ENCODE data around the gene CLSTN1.
"Not testable (repeated sequence)": the region's sequence is repeated elsewhere in the genome, so short reads cannot be mapped to it uniquely, and the experiment has no call there.

Gene CLSTN1

GRCh38 chr1:9815150-9815549, 8.6 kb downstream of the CLSTN1 start:
- Histone ChIP-seq H3K9me3 (ENCODE audit: control insufficient read depth in 2 of 2, low read length in 2 of 2) (no peaks in the 10 kb centered on the region), H3K4me3 (ENCODE audit: low read length in 2 of 2) (no peak overlapping the region), H3K4me1 (ENCODE audit: control insufficient read depth, insufficient read depth, low read length) (peaks cover 2% of the 10 kb centered on the region), H3K27me3 (ENCODE audit: control insufficient read depth in 1 of 2, insufficient read depth in 2 of 2, low read length in 2 of 2) (no peaks in the 10 kb centered on the region), H3K27ac (ENCODE audit: low read length) (no peak overlapping the region), H3K36me3 (ENCODE audit: control insufficient read depth in 2 of 2, insufficient read depth in 2 of 2, low read length in 2 of 2) (no peaks in the 10 kb centered on the region), H3K9ac (ENCODE audit: low read length in 2 of 2) (no peak overlapping the region)

- Histone ChIP-seq H3K9ac (ENCODE audit: low read length in 2 of 2) (no peak overlapping the region), H3K9me3 (ENCODE audit: control insufficient read depth in 2 of 2, low read length in 2 of 2) (no peaks in the 10 kb centered on the region), H3K27me3 (ENCODE audit: control insufficient read depth in 1 of 2, insufficient read depth in 2 of 2, low read length in 2 of 2) (no peaks in the 10 kb centered on the region), H3K4me1 (ENCODE audit: control insufficient read depth, insufficient read depth, low read length) (peaks cover 2% of the 10 kb centered on the region), H3K36me3 (ENCODE audit: control insufficient read depth in 2 of 2, insufficient read depth in 2 of 2, low read length in 2 of 2) (no peaks in the 10 kb centered on the region), H3K27ac (ENCODE audit: low read length) (no peak overlapping the region), H3K4me3 (ENCODE audit: low read length in 2 of 2) (no peak overlapping the region)
These were observed 9.1 kb downstream of the CLSTN1 start for GRCh38 chr1:9814619-9815018.

GRCh38 chr1:9811239-9811966, 12.4 kb downstream of the CLSTN1 start:
- Histone ChIP-seq H3K4me3 (ENCODE audit: low read length in 2 of 2) (no peak overlapping the region), H3K27me3 (ENCODE audit: control insufficient read depth in 1 of 2, insufficient read depth in 2 of 2, low read length in 2 of 2) (no peaks in the 10 kb centered on the region), H3K9ac (ENCODE audit: low read length in 2 of 2) (no peak overlapping the region), H3K36me3 (ENCODE audit: control insufficient read depth in 2 of 2, insufficient read depth in 2 of 2, low read length in 2 of 2) (no peaks in the 10 kb centered on the region), H3K27ac (ENCODE audit: low read length) (no peak overlapping the region), H3K4me1 (ENCODE audit: control insufficient read depth, insufficient read depth, low read length) (peaks cover 7% of the 10 kb centered on the region), H3K9me3 (ENCODE audit: control insufficient read depth in 2 of 2, low read length in 2 of 2) (no peaks in the 10 kb centered on the region)

- H3K4me1 ChIP-seq (ENCODE audit: control insufficient read depth, insufficient read depth, low read length), result peaks cover 5% of the 10 kb centered on the region
- H3K36me3 ChIP-seq (ENCODE audit: control insufficient read depth in 2 of 2, insufficient read depth in 2 of 2, low read length in 2 of 2), result no peaks in the 10 kb centered on the region
- no peak overlapping the region for H3K27ac ChIP-seq (ENCODE audit: low read length)
- no peaks in the 10 kb centered on the region for H3K27me3 ChIP-seq (ENCODE audit: control insufficient read depth in 1 of 2, insufficient read depth in 2 of 2, low read length in 2 of 2)
- no peaks in the 10 kb centered on the region for H3K9me3 ChIP-seq (ENCODE audit: control insufficient read depth in 2 of 2, low read length in 2 of 2)
- H3K9ac ChIP-seq (ENCODE audit: low read length in 2 of 2), result no peak overlapping the region
- no peak overlapping the region for H3K4me3 ChIP-seq (ENCODE audit: low read length in 2 of 2)
These were observed 14.7 kb downstream of the CLSTN1 start for GRCh38 chr1:9809100-9809510.

- Histone ChIP-seq H3K27ac (ENCODE audit: low read length) (no peak overlapping the region), H3K4me1 (ENCODE audit: control insufficient read depth, insufficient read depth, low read length) (peaks cover 5% of the 10 kb centered on the region), H3K4me3 (ENCODE audit: low read length in 2 of 2) (no peak overlapping the region), H3K9ac (ENCODE audit: low read length in 2 of 2) (no peak overlapping the region), H3K9me3 (ENCODE audit: control insufficient read depth in 2 of 2, low read length in 2 of 2) (no peaks in the 10 kb centered on the region), H3K36me3 (ENCODE audit: control insufficient read depth in 2 of 2, insufficient read depth in 2 of 2, low read length in 2 of 2) (no peaks in the 10 kb centered on the region), H3K27me3 (ENCODE audit: control insufficient read depth in 1 of 2, insufficient read depth in 2 of 2, low read length in 2 of 2) (no peaks in the 10 kb centered on the region)
These were observed 15.3 kb downstream of the CLSTN1 start for GRCh38 chr1:9808459-9808858.

GRCh38 chr1:9807541-9807940, 16.2 kb downstream of the CLSTN1 start:
- no peaks in the 10 kb centered on the region for H3K27me3 ChIP-seq (ENCODE audit: control insufficient read depth in 1 of 2, insufficient read depth in 2 of 2, low read length in 2 of 2)
- H3K36me3 ChIP-seq (ENCODE audit: control insufficient read depth in 2 of 2, insufficient read depth in 2 of 2, low read length in 2 of 2), result no peaks in the 10 kb centered on the region
- no peaks in the 10 kb centered on the region for H3K9me3 ChIP-seq (ENCODE audit: control insufficient read depth in 2 of 2, low read length in 2 of 2)
- H3K27ac ChIP-seq (ENCODE audit: low read length), result no peak overlapping the region
- H3K4me3 ChIP-seq (ENCODE audit: low read length in 2 of 2), result no peak overlapping the region
- no peak overlapping the region for H3K9ac ChIP-seq (ENCODE audit: low read length in 2 of 2)
- H3K4me1 ChIP-seq (ENCODE audit: control insufficient read depth, insufficient read depth, low read length), result peaks cover 5% of the 10 kb centered on the region

GRCh38 chr1:9805972-9806371, 17.8 kb downstream of the CLSTN1 start:
- H3K9ac ChIP-seq (ENCODE audit: low read length in 2 of 2); H3K4me3 ChIP-seq (ENCODE audit: low read length in 2 of 2); H3K36me3 ChIP-seq (ENCODE audit: control insufficient read depth in 2 of 2, insufficient read depth in 2 of 2, low read length in 2 of 2); H3K27ac ChIP-seq (ENCODE audit: low read length); H3K9me3 ChIP-seq (ENCODE audit: control insufficient read depth in 2 of 2, low read length in 2 of 2); H3K27me3 ChIP-seq (ENCODE audit: control insufficient read depth in 1 of 2, insufficient read depth in 2 of 2, low read length in 2 of 2); H3K4me1 ChIP-seq (ENCODE audit: control insufficient read depth, insufficient read depth, low read length): not testable (repeated sequence)

GRCh38 chr1:9805006-9805508, 18.7 kb downstream of the CLSTN1 start:
- no peak overlapping the region for H3K27ac ChIP-seq (ENCODE audit: low read length)
- no peaks in the 10 kb centered on the region for H3K9me3 ChIP-seq (ENCODE audit: control insufficient read depth in 2 of 2, low read length in 2 of 2)
- no peak overlapping the region for H3K4me3 ChIP-seq (ENCODE audit: low read length in 2 of 2)
- no peak overlapping the region for H3K9ac ChIP-seq (ENCODE audit: low read length in 2 of 2)
- no peaks in the 10 kb centered on the region for H3K27me3 ChIP-seq (ENCODE audit: control insufficient read depth in 1 of 2, insufficient read depth in 2 of 2, low read length in 2 of 2)
- H3K4me1 ChIP-seq (ENCODE audit: control insufficient read depth, insufficient read depth, low read length), result peaks cover 5% of the 10 kb centered on the region
- no peaks in the 10 kb centered on the region for H3K36me3 ChIP-seq (ENCODE audit: control insufficient read depth in 2 of 2, insufficient read depth in 2 of 2, low read length in 2 of 2)

- H3K9ac ChIP-seq (ENCODE audit: low read length in 2 of 2); H3K36me3 ChIP-seq (ENCODE audit: control insufficient read depth in 2 of 2, insufficient read depth in 2 of 2, low read length in 2 of 2); H3K4me1 ChIP-seq (ENCODE audit: control insufficient read depth, insufficient read depth, low read length); H3K27me3 ChIP-seq (ENCODE audit: control insufficient read depth in 1 of 2, insufficient read depth in 2 of 2, low read length in 2 of 2); H3K9me3 ChIP-seq (ENCODE audit: control insufficient read depth in 2 of 2, low read length in 2 of 2); H3K4me3 ChIP-seq (ENCODE audit: low read length in 2 of 2); H3K27ac ChIP-seq (ENCODE audit: low read length): not testable (repeated sequence)
These were observed 20.5 kb downstream of the CLSTN1 start for GRCh38 chr1:9803003-9803918.

- Histone ChIP-seq H3K4me1 (ENCODE audit: control insufficient read depth, insufficient read depth, low read length) (peaks cover 13% of the 10 kb centered on the region), H3K27me3 (ENCODE audit: control insufficient read depth in 1 of 2, insufficient read depth in 2 of 2, low read length in 2 of 2) (no peaks in the 10 kb centered on the region), H3K9ac (ENCODE audit: low read length in 2 of 2) (no peak overlapping the region), H3K9me3 (ENCODE audit: control insufficient read depth in 2 of 2, low read length in 2 of 2) (no peaks in the 10 kb centered on the region), H3K36me3 (ENCODE audit: control insufficient read depth in 2 of 2, insufficient read depth in 2 of 2, low read length in 2 of 2) (no peaks in the 10 kb centered on the region), H3K4me3 (ENCODE audit: low read length in 2 of 2) (no peak overlapping the region), H3K27ac (ENCODE audit: low read length) (no peak overlapping the region)
These were observed 21.9 kb downstream of the CLSTN1 start for GRCh38 chr1:9801909-9802308.

All from stomach smooth muscle (tissue), 2 donors.